Activated T-cell treated with anti-CD3 and anti-CD28 coated beads for 48 hours (primary cell): ENCODE data around the gene SPACA4.

Source experiments
- DNase-seq: peaks from one replicate; pipeline ENCODE4 v3.0.0-alpha.2; 2020; ENCODE audit warnings: low read depth

The SPACA4 gene

DNA sequence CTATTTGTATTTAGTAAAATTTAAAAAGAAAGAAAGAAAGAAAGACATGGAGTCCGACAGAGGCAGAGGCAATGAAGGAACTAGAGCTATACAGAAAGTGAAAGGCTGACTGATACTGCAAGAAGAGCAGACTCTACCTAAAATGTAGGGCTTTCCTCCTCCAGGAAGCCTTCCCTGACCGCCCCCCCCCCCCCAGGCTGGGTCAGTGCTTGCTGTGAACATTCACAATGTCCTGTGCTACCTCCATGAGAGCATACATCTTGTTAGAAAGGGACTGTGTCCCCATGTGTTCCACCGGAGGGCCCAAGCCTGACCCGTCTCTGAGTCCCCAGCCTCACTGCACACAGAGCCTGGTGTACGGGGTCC is 45.1 kb downstream of the SPACA4 start:
- no peak for DNase-seq

DNA sequence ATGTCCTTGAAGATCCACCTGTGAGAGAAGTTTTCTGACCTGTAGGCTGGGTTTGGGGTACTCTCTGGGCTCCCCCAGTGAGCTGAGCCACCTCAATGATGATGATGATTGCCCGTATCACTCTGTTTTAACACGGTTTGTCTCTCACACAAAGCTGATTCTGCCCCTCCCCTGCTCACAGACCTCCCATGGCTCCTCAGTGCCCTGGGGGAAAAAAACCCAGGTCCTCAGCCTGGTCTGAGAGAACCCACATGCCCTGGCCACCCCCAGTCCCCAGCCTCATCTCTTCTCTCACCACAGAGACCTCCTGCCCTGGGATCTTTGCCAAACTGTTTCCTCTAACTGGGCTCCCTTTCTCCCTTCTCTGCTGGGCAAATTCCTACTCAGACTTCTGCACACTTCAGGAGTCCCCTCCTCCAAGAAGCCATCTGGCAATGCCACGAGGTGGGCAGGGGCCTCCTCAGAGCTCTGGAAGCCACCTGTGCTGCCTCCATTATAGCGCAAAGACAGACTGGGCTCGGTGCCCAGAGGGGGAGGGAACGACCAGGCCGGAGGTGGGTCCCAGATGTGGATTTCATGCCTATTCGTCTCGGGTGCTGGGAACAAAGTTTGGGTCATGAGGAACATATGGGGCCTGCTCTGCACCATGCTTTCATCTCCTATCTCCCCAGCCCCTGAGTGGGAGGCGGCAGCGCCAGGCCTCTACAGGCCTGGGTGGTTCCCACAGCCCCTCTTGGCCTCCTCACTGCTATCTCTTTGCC is 47.9 kb downstream of the SPACA4 start:
- no peak for DNase-seq

DNA sequence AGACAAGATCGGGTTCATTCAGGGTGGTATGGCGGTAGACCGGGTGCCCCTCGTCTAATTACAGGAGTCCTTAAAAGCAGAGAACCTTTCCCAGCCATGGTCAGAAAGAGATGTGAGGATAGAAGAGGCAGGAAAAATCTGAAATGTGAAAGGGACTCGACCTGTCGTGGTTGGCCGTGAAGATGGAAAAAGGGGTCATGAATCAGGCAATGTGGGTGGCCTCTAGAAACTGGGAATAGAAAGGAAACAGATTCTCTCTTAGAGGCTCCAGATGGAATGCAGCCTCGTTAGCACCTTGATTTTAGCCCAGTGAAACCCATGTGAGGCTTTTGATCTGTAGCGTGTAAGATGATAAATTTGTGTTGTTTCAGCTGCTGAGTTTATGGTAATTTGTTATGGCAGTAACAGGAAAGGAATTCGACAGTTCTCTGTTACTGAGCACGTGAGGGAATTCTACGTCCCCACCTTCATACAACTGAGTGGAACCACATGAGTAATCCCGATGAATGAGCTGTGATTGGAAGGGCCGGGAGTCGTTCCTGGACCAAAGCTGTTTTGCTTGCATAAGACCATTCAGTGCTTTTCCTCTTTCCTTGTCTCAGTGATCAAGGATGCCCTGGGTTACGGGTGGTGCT is 50.4 kb downstream of the SPACA4 start:
- DNase-seq = no peak
